ENCODE results near the gene PDSS2.
"Not testable (repeated sequence)": the region's sequence is repeated elsewhere in the genome, so short reads cannot be mapped to it uniquely, and the experiment has no call there.

PDSS2 gene

DNA sequence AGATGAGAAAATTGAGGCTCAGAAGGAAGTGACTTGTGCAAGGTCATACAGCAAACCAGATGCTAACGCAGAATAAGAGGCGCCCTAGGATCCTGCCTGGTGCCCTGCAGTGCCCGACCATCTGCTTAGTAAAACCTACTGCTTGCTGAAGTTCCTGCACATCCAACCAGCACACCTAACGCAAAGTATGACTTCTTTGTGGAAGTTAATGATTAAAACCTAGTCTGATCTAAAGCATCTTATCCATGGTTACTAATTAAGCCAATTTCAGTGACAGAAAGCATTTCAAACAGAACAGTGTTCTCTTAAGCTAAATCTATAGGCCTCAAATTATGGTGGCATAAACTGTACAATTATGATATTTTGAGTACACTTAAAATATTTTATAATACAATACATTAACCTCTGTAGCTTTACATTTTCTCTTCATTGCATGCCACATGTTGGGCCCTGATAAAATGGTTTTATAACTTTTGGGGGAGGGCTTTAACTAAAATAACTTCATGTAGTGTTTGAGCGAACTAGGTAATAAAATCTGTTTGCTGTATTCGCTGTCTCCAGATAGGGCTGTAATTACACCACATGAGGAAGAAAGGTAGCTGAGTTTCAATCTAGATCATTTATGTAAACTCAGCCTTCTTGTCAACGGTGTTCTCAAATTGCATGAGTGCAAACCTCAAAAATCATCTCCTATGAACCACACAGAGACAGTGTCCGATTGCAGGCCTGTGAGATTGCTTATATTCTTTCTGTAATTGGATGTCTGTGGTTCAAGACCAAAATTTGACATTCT lies 306.5 kb downstream of the PDSS2 start:
- DNase-seq, result no peak

- DNase-seq, result no peak
These were observed 314.7 kb downstream of the PDSS2 start for GRCh38 chr6:107144666-107145065.

DNA sequence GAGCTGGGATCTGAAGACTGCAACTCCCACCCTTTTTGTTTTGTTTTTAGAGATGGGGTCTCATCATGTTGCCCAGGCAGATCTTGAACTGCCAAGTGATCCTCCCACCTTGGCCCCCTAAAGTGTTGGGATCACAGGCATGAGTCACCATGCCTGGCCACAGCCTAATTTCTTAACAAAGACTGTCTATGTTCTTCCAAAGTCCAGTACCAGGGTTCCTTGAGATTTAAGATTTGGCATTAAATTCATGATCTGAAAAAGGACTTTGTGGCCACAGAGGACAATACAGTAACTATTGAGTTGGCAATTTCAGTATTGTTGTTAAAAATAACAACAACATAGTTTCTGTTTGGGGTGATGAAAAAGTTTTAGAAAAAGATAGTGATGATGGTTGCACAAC lies 315.4 kb downstream of the PDSS2 start:
- DNase-seq, result no peak

- no peak for DNase-seq
These were observed 318.8 kb downstream of the PDSS2 start for GRCh38 chr6:107140581-107140980.

DNA sequence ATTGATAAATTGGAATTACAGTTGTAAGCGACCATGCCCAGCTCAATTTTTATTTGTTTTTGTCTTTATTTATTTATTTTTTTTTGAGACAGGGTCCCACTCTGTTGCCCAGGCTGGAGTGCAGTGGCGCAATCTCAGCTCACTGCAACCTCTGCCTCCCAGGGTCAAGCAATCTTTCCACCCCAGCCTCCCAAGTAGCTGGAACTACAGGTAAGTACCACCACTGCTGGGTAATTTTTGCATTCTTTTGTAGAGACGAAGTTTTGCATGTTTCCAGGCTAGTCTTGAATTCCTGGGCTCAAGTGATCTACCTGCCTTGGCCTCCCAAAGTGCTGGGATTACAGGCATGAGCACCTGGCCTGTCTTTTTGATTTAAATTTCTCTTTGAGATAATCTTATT lies 323.0 kb downstream of the PDSS2 start:
- not testable (repeated sequence) for DNase-seq

- not testable (repeated sequence) for DNase-seq
These were observed 324.2 kb downstream of the PDSS2 start for GRCh38 chr6:107135048-107135680.

GRCh38 chr6:107132330-107132954 lies 326.9 kb downstream of the PDSS2 start:
- DNase-seq, result peak; percentile 29

- no peak for DNase-seq
These were observed 329.9 kb downstream of the PDSS2 start for GRCh38 chr6:107129370-107129925.

DNA sequence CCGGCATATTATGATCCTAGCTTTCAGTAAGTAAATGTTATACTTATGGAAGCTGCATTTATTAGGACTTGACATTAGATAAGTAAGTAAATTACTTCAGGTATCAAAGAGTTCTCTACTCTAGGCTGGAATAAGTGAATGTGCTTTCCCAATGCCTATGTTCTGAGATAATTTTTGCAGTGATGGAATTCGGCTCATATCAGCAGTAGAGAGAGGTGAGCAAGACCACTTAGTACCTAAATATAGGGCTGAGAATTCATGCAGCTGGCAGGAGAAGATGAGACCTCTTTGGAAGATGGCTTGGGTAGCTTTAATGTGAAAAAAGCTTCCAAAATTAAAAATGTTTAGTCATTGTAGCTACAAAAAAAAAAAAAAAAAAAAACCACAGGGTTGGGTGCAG lies 330.8 kb downstream of the PDSS2 start:
- no peak for DNase-seq

GRCh38 chr6:107128175-107128574 lies 331.2 kb downstream of the PDSS2 start:
- peak; percentile 38 for DNase-seq

DNA sequence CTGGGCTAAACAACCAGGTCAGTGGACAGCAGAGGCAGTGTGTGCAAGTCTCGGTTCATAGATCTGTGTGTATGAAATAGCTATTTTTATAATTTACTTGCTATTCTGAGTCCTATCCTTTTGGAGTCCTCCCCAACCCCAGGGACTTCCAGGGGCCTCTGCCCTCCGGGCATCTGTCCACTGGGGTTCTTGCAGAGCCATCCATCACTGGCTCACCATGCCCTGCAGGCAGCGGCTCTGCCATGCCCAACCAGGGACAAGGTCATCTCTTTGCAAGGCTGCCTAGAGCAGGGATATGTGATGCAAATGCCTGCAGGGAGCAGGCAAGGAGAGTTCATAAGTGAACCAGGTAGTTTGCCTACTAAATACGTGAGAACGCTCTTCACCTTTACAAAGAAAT lies 333.6 kb downstream of the PDSS2 start:
- no peak for DNase-seq

DNA sequence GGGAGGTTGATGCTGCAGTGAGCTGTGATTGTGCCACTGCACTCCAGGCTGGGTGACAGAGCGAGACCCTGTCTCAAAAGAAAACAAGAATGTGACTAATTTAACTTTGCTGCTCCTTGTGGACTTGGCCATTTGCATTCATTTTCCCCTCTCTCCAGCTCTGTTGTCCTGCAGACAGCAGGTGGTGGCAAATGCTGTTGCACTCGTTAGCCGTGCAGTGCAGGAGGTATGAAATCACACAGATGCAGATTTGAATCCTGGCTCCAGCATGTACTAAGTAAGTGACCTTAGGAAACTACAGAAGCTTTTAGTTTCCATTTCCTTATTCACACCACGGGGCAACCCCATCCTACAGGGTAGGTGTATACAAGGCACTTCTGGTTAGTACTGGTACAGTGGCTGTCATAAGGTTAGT lies 334.4 kb downstream of the PDSS2 start:
- no peak for DNase-seq

DNA sequence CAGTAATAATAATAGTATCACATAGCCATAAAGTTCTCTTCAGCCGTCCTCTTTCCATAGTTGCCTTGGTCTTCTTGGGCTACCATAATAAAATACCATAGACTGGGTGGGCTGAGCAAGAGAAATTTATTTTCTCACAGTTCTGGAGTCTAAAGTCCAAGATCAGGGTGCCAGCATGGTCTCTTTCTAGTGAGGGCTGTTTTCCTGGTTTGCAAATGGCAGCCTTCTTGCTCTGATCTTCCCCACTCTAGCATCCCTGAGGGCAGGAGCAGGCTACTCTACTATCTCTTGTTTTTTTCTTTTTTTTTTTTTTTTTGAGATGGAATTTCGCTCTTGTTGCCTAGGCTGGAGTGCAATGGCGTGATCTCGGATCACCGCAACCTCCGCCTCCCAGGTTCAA lies 335.9 kb downstream of the PDSS2 start:
- DNase-seq, result no peak

DNA sequence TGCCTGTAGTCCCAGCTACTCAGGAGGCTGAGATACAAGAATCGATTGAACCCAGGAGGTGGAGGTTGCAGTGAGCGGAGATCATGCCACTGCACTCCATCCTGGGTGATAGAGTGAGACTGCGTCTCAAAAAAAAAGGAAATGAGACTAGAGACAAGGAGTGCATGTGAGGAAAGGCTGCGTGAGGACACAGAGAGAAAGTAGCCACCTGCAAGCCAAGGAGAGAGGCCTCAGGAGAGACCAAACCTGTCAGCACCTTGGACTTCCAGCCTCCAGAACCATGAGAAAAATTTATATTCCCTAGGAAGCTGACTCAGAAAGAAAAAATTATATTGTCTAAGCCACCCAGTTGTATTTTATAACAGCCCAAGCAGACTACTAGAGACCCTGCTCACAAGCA lies 336.6 kb downstream of the PDSS2 start:
- no peak for DNase-seq

DNA sequence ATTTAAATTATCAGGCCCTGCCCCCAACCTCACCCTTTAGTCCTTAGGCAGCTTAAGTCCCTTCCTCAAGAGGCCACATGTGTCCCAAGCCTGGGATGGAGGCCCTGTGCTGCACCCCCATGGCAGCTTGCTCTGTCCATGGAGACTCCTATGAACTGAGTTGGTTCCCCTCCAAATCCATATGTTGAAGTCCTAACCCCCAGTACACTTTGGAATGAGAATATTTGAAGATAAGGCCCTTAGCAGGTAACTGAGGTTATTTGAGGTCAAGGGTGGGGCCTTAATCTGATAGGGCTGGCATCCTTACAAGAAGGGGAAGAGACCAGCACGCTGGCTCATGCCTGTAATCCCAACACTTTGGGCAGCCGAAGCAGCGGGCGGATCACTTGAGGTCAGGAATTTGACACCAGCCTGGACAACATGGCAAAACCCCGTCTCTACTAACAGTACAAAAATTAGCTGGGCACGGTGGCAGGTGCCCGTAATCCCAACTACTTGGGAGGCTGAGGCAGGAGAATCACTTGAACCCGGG lies 337.3 kb downstream of the PDSS2 start:
- DNase-seq, result no peak

- no peak for DNase-seq
These were observed 338.1 kb downstream of the PDSS2 start for GRCh38 chr6:107121266-107121665.

DNA sequence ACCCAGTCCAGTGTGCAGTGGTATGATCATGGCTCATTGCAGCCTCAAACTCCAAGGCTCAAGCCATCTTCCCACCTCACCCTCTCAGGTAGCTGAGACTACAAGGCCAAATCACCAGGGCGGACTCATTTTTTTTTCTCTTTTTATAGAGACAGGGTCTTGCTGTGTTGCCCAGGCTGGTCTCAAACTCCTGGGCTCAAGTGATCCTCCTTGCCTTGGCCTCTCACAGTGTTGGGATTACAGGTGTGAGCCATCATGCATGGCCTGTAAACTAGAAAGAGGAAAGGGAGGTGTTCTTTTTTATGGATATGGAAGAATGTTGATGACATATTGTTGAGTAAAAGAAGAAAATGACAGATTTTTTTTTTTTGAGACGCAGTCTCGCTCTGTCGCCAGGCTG lies 339.0 kb downstream of the PDSS2 start:
- no peak for DNase-seq

GRCh38 chr6:107118976-107119375 lies 340.4 kb downstream of the PDSS2 start:
- DNase-seq, result peak; percentile 24

DNA sequence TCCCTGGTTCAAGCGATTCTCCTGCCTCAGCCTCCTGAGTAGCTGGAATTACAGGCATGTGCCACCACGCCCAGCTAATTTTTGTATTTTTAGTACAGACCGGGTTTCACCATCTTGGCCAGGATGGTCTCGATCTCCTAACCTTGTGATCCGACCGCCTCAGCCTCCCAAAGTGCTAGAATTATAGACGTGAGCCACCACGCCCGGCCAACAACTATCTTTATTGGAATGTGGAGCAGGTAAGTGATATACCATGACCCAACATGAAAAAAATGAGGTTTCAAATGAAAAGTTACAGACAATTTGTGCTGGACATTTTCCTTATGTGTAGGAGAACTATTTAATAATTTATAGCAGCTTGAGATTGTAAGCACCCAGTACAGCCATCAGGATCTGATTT lies 340.8 kb downstream of the PDSS2 start:
- not testable (repeated sequence) for DNase-seq

DNA sequence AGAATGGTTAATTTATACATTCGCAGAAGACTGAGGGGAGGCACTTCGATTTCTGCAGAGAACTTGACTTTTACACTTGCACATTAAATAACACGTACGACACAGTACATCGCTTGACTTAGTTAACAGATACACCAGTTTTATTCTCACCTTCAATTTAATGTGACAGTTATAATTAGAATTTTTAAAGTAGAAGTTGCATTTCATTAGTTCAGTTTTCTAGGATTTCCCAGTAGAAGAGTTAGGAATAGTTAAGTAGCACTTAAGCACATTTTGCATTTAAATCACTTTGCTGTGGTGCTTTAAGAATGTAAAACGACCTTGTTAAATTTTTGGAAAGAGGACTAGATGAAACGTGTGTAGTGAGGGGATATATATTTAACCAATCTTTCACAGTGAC lies 342.4 kb downstream of the PDSS2 start:
- DNase-seq, result no peak

DNA sequence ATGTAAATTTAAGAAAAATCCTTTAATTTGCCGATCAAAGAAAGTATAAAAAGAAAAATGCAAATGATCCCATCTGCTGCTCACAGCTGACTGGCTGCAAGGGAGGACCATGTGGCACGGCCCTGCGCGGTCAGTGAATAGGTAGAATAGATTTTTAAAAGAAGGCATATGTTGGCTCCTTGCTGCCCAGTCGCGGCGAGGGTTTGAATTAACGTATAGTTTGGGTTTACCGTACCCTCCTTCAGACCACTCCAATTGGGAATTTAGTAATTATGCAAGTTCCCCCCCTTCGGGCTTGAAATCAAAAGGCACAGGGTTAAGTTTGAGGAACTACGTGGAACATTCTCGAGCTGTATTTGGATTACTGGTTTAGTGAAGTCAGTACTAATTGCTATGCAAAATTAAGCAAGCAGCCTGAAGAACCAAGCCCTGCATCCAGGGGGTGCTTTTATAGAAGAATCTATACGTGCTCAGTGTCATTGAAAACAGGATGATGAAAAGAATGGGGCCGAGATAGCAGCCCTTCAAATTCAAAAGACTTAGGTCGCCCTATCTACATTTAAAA lies 343.0 kb downstream of the PDSS2 start:
- DNase-seq, result peak; percentile 20

DNA sequence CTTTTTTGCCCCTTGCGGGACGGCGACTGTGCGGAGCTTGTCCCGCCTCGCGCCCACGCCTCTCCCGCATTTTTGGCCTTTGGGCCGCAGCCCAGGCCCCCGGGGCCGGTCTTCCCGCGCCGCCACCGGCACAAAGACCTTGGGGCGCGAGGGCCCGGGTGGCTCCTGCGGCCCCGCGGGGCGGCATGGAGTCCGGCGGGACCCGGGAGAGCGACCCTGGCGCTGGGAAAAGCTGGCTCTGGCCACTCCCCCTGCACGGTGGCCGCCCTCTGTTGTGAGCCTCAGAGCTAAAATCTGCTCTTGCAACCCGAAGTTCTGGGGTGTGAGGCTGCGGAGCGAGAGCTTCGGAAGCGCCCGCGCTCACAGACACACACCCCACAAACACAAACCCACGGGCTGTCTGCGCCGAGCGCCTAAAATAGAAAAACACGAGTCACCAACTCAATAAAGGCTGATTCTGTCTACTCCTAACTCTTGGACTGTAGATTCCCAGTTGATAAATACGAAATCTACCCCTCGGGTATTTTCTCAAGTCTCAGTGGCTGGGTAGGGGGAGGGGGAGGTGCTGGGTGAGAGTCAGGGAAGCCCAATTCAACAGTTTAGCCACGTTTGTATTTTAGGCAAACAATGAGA lies 343.6 kb downstream of the PDSS2 start:
- DNase-seq, result peak; percentile 55
